ENCODE results near the gene ZNF416. TPM values are rescaled to one million over a fixed set of nuclear protein-coding genes. Genes with fewer than 3 reads are reported as not detected.

ZNF416 gene
- total RNA-seq, 3 donors from 2014 or later (not counting 1 experiment from before 2014, with no cell fraction given): 1.7 to 5.3 (median 3.3) TPM

DNA sequence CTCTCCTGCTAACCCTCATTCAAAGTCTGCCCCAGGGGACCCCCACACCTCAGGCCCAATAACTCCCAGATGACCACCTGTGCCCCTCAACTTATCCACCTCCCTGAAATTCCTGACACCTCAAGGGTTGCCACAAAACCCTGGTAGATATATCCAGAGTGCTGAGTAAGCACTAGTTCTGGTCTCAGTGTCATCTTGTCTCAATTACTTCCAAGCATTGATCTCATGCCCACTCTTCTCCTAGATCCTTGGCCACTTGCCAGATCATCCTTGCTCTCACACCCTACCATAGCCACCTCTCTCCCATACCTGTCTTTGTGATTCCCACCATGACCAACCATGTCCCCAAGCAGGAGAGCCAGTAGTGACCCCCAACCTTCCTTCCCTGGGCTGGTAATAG lies 2.0 kb downstream of the ZNF416 start:
- Mint-ChIP-seq H3K27ac (no peak overlapping the region), H3K9me3 (peaks cover 16 to 21% of the 10 kb centered on the region in 2 donors), H3K27me3 (ENCODE audit: low read depth in 2 of 2) (no peaks in the 10 kb centered on the region), H3K4me3 (peak overlapping the region; percentile 54), H3K36me3 (peaks cover 41% of the 10 kb centered on the region), H3K4me1 (peaks cover 24 to 26% of the 10 kb centered on the region in 2 donors)
- Histone ChIP-seq H3K4me1 (ENCODE audit: control insufficient read depth, insufficient read depth, low read length) (peaks cover 8% of the 10 kb centered on the region), H3K9me3 (ENCODE audit: control insufficient read depth, insufficient read depth, low read length) (peaks cover 58% of the 10 kb centered on the region), H3K27ac (ENCODE audit: low read length) (no peak overlapping the region), H3K36me3 (ENCODE audit: control insufficient read depth, insufficient read depth, low read length) (peaks cover 43% of the 10 kb centered on the region), H3K4me3 (ENCODE audit: low read length) (no peak overlapping the region), H3K27me3 (ENCODE audit: control insufficient read depth, insufficient read depth, low read length) (no peaks in the 10 kb centered on the region)
- DNase-seq: no peak
- intact Hi-C loops (cut with micrococcal nuclease): no loop called here
- ATAC-seq: no peak
- TF ChIP-seq, protein P1, sequence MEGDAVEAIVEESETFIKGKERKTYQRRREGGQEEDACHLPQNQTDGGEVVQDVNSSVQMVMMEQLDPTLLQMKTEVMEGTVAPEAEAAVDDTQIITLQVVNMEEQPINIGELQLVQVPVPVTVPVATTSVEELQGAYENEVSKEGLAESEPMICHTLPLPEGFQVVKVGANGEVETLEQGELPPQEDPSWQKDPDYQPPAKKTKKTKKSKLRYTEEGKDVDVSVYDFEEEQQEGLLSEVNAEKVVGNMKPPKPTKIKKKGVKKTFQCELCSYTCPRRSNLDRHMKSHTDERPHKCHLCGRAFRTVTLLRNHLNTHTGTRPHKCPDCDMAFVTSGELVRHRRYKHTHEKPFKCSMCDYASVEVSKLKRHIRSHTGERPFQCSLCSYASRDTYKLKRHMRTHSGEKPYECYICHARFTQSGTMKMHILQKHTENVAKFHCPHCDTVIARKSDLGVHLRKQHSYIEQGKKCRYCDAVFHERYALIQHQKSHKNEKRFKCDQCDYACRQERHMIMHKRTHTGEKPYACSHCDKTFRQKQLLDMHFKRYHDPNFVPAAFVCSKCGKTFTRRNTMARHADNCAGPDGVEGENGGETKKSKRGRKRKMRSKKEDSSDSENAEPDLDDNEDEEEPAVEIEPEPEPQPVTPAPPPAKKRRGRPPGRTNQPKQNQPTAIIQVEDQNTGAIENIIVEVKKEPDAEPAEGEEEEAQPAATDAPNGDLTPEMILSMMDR (IDR thresholded peaks at IDR 0.05): no peak

DNA sequence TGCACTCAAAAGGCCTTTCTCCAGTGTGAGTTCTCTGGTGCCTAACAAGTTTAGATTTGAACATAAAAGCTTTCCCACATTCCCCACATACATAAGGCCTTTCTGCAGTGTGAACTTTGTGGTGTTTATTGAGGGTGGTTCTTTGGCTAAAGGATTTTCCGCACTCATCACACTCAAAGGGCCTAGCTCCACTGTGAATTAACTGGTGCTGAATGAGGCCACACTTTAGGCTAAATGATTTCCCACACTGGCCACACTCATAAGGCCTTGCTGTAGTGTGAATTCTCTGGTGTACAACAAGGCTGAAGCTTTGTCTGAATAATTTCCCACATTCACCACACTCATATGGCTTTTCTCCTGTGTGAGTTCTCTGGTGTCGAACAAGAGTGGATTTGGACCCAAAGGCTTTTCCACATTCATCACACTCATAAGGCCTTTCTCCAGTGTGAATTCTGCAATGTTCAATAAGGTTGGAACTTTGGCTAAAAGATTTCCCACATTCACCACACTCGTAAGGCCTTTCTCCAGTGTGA lies 6.2 kb downstream of the ZNF416 start:
- Histone ChIP-seq H3K27ac (ENCODE audit: low read length) (no peak overlapping the region), H3K4me1 (ENCODE audit: control insufficient read depth, insufficient read depth, low read length) (no peaks in the 10 kb centered on the region), H3K36me3 (ENCODE audit: control insufficient read depth, insufficient read depth, low read length) (peaks cover 43% of the 10 kb centered on the region), H3K9me3 (ENCODE audit: control insufficient read depth, insufficient read depth, low read length) (peaks cover 91% of the 10 kb centered on the region), H3K4me3 (ENCODE audit: low read length) (no peak overlapping the region), H3K27me3 (ENCODE audit: control insufficient read depth, insufficient read depth, low read length) (no peaks in the 10 kb centered on the region)
- 100% methylated on average over 1 of the region's 3 CpGs for whole genome bisulfite sequencing (ENCODE audit: insufficient coverage)
- H3K27ac Mint-ChIP-seq: no peak overlapping the region
- TF ChIP-seq, protein P1 (IDR thresholded peaks at IDR 0.05): no peak
- intact Hi-C loops (cut with micrococcal nuclease): no loop called here
- peaks cover 12 to 16% of the 10 kb centered on the region in 2 donors for H3K4me1 Mint-ChIP-seq
- H3K27me3 Mint-ChIP-seq (ENCODE audit: low read depth in 2 of 2): no peaks in the 10 kb centered on the region
- peaks cover 40% of the 10 kb centered on the region for H3K36me3 Mint-ChIP-seq
- no peak overlapping the region for H3K4me3 Mint-ChIP-seq
- DNase-seq (no peak), ATAC-seq (no peak)
- H3K9me3 Mint-ChIP-seq: peaks cover 18 to 29% of the 10 kb centered on the region in 2 donors

DNA sequence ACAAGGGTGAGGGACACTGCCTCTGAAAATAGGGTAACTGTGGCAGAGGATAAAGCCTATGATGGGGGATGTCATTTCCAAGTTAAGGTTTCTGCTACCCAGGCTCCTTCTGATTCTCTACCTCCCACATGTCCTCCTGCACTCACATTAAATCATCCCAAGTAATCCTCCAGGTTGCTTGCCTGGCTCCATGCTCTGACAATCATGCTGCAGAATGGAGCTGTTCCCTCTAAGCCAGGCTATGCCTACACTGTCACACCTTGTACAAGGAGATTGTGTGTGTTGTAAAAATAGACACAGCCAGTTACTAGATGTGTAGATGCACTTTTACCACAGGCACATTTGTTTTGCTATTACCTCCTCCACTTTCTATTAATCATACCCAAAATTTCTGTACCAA lies 8.0 kb downstream of the ZNF416 start:
- TF ChIP-seq, protein P1 (IDR thresholded peaks at IDR 0.05): no peak
- DNase-seq (no peak), ATAC-seq (no peak)
- Histone ChIP-seq H3K9me3 (ENCODE audit: control insufficient read depth, insufficient read depth, low read length) (peaks cover 89% of the 10 kb centered on the region), H3K36me3 (ENCODE audit: control insufficient read depth, insufficient read depth, low read length) (peaks cover 35% of the 10 kb centered on the region), H3K4me1 (ENCODE audit: control insufficient read depth, insufficient read depth, low read length) (no peaks in the 10 kb centered on the region), H3K27ac (ENCODE audit: low read length) (no peak overlapping the region), H3K27me3 (ENCODE audit: control insufficient read depth, insufficient read depth, low read length) (no peaks in the 10 kb centered on the region), H3K4me3 (ENCODE audit: low read length) (no peak overlapping the region)
- H3K27me3 Mint-ChIP-seq (ENCODE audit: low read depth in 2 of 2): no peaks in the 10 kb centered on the region
- H3K36me3 Mint-ChIP-seq: peaks cover 32% of the 10 kb centered on the region
- peaks cover 10 to 21% of the 10 kb centered on the region in 2 donors for H3K9me3 Mint-ChIP-seq
- H3K27ac Mint-ChIP-seq: no peak overlapping the region
- peaks cover 0 to 4% of the 10 kb centered on the region in 2 donors for H3K4me1 Mint-ChIP-seq
- intact Hi-C loops (cut with micrococcal nuclease): no loop called here
- no peak overlapping the region for H3K4me3 Mint-ChIP-seq
